Erythroblast (primary cell): ENCODE results near the gene TUBGCP5.

Experiments used
- DNase-seq, 2 experiments: peaks; one replicate each; lab custom pipeline; 2025; lab: John Stamatoyannopoulos, UW
- GATA1 ChIP-seq: IDR thresholded peaks from 2 replicates; pipeline ENCODE4 v1.6.1; 2011; ENCODE audit warnings: low read depth, mild to moderate bottlenecking, control low read depth, low read length, moderate library complexity
- POLR2A ChIP-seq: IDR thresholded peaks from 2 replicates; pipeline ENCODE4 v1.6.1; 2011; ENCODE audit warnings: mild to moderate bottlenecking, low read length

The TUBGCP5 gene

DNA sequence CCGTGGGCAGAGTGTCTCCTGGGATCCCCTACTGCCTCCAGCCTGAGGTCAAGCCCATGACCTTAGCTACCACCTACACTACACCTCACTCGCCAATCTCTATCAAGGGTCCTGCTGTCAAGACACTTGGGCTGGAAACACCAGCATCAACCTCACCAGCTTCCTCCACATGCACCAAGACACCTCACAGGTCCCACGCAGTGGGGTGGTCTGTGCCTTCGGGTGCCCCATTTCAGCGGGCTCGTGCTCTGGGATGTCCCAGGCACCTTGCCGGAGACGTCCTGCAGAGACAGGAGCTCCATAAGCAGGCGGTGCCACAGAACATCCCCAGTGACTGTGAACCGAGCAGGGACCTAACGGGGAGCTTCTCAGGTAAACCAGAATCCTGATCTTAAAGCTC, 79.2 kb downstream of the TUBGCP5 start:
- TF ChIP-seq GATA1 (no peak), POLR2A (no peak)
- no peak for DNase-seq

DNA sequence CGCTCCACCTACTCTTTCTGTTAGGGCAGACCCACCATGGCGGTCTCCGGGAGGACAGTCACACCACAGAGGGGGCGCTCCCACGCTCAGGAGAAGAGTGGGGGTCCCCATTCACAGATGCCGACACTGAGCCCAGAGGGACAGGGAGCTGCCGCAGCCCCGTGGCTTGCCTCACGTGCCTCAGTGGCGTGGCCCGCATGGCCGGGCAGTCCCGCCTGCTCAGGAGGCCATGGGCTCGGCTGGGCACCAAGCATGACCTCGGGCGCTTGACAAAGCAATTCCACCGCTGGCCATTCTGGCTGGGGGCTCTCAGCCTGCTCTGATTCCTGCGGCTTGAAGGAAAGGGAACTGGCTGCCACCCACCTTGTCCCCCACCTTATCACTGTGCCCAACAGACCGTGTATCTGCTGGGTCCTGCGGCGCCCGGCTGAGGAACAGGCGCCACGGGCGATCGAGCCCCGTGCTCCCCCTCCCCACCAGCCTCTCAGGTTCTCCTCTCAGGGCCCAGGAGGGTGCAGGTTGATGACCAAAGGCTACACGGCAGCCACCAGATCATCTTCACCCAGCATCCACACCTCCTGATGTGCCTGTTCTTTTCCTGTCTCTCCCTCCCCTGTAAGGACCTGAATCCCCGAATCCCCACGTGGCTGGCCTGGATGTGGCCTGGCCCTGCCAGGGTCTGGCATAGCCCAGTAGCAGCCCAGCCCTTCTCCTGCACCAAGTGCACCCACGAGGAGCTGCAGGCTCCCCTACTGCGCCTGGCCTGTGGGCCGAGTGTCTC, 79.9 kb downstream of the TUBGCP5 start:
- no peak for DNase-seq
- TF ChIP-seq POLR2A, result no peak
- no peak for TF ChIP-seq GATA1

DNA sequence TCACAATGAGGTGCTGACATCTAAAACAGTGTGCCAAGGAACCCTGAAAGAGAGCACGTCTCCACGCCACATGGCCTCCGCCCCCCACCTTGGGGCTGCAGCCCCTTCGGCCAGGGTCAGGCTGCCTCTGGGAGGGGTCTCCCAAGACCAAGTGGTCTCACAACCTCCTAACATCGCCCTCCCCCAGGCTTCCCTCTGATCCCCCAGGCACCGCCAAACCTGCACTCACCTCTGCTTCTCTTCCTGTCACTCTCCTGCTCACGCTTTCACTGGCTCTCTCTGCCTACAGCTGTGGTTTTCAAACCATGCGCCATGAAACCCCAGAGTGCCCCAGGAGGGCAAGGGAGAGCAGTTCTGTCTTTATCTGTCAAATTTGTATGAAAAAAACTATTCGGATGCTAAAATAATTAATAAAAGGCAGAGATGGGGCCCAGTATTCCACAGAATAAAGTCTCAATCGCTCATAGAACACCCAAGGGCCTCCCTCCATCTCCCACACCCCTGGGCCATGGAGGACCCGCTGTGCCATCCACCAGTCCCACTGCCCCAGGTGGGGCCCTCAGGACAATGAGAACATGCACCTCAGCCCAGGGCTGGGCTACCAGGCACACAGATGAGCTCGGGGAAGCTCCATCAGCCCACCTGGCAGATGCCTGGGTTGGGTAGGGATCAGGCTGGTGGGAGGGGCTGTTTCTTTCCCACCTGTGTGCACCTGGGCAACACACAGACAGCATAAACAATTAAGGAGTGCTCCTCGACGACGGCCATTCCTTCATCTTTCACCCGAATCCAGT, 80.7 kb downstream of the TUBGCP5 start:
- DNase-seq, result no peak
- no peak for TF ChIP-seq GATA1

- TF ChIP-seq POLR2A, result no peak
- DNase-seq, result no peak
Measured at GRCh38 chr15:22956978-22957260, 82.5 kb downstream of the TUBGCP5 start.

- TF ChIP-seq POLR2A (no peak), GATA1 (no peak)
- no peak for DNase-seq
Measured at GRCh38 chr15:22956257-22956977, 83.0 kb downstream of the TUBGCP5 start.

DNA sequence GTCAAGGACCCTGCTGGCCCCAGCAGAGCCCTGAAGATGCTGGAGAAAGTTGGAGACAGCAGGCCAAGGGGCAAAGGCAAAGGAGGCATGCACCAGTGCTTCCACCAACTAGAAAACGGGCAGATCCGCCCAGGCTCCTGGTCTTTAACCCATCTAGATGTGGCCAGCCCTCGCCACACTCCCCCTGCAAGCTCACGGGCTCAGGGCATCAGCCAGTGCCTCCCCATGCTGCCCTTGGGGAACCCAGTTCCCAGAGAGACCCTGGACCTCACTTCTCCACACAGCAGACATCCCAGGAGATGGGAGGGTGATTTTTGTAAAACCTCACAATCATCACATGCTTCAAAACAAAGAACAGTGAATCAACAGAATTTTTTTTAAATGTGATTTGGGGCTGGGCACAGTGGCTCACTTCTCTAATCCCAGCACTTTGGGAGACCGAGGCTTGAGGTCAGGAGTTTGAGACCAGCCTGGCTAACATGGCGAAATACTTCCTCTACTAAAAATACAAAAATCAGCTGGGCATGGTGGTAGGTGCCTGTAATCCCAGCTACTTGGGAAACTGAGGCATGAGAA, 83.7 kb downstream of the TUBGCP5 start:
- no peak for DNase-seq
- TF ChIP-seq GATA1 (no peak), POLR2A (no peak)

DNA sequence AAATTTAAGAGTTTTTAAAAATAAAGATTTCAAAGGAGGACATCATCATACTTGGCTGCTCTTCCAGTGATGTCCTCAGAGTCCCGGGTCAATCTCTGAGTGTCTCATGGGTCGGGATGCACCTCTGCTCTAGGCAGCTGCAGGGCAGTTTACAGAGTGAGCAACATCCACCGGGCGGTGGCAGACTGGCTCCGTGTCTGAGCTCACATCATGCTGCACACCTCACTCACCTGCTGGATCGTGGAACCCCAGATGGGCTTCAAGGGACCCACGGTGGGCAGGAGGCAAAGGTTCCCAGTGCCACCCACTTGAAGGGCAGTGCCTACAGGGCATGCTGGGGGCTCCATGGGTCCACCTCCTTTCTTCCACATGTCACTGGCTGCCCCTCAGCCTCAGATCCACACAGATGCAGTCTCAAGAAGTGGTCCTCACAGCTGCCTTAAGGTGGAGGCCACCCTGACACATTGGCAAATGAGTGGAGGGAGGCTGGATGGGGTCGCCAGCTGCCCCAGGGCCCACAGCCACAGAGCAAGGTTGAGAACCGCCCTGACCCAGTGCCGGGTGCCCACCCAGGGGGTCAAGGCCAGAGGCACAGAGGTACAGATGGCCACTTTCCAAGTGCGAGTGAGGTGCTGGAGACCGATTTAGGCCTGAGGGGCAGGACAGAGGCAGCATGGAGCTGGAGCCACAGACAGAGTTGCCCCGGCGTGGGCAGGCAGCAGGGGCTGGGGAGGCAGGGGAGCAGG, 84.4 kb downstream of the TUBGCP5 start:
- no peak for TF ChIP-seq GATA1
- TF ChIP-seq POLR2A, result no peak
- no peak for DNase-seq

GRCh38 chr15:22954326-22954725, 85.0 kb downstream of the TUBGCP5 start:
- DNase-seq, result no peak
- no peak for TF ChIP-seq GATA1
- TF ChIP-seq POLR2A, result no peak

DNA sequence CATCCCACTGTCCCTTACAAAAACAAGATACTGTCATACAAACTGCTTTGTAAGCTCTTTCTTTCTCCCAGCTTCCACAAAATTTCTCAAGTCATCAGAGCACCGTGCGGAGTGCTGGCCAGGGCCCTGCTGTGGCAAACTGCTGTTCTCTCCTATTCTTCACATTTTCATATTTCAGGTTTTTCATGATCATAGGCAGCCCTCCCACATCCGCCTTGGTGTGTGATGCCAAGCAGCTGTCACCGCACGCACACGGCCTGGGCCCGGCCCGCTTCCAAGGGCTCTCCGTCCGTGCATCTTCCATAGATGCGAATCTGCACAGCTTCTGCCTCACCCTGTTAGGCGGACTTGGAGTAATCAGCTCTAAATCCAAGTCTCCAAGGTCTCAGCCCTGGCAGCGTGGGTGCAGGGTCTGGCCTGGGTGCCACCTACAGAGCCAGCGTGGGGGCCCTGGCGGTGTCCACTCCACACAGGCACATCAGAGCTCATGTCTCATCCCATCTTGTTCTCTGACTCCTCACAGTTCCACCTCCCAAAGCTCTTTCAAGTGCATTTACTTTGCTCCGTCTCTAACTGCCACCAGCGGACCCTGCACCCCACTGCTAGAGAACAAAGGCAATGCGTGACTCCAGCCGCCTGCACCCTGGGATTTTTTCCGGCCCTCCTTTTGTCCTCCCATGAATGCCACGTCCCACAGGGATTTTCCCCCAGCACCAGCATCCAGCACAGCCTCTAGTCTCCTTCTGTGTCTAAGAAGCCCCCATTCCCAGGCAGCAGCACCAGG, 86.4 kb downstream of the TUBGCP5 start:
- TF ChIP-seq POLR2A (no peak), GATA1 (no peak)
- no peak for DNase-seq

- no peak for DNase-seq
- TF ChIP-seq POLR2A, result no peak
- no peak for TF ChIP-seq GATA1
Measured at GRCh38 chr15:22951381-22952280, 87.7 kb downstream of the TUBGCP5 start.

DNA sequence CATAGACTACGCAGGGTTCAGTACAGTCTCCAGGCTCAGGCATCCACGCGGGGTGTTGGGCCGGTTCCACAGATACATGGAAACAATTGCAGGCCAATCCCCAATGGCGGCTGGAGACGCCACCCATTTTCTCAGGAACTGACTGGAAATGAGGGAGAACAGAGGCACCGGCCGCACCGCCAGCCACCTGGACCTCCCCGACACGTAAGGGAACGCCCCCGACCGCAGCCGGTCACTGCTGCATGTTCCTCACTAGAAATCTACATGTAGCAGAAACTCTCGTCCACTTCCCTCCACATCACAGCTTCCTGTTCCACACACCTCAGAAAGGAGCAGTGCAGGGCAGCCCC, 88.4 kb downstream of the TUBGCP5 start:
- TF ChIP-seq GATA1 (no peak), POLR2A (no peak)
- no peak for DNase-seq
